ENCODE results near the gene MAPK8IP2.
A peak's percentile ranks its signal among the peaks of the same experiment; 100 is the strongest.

The MAPK8IP2 gene

GRCh38 chr22:50581950-50582492 lies 18.6 kb upstream of the MAPK8IP2 start:
- peak overlapping the region; percentile 87 for H3K4me3 ChIP-seq (ENCODE audit: low read depth, low read length)
- POLR2A ChIA-PET = interaction anchor here (0.9 to 1.5 kb wide), 3 partner anchors 37 to 56 kb away, joined by 3 to 5 read pairs (median 3); no protein-coding TSS in a partner anchor
- CTCF ChIA-PET = interaction anchor here (1.1 to 4.8 kb wide), 4 partner anchors 19 to 114 kb away, joined by 3 to 21 read pairs (median 5); partner anchors contain the start of genes SCO2 and SYCE3
- DNase-seq (ENCODE audit: low read depth, low spot score) = no peak
- no peak for TF ChIP-seq CTCF (IDR thresholded peaks at IDR 0.05; ENCODE audit: insufficient read depth, low read length, missing control alignments)

- peak within 1 kb of the TSS; percentile 87 for H3K4me3 ChIP-seq (ENCODE audit: low read depth, low read length)
- DNase-seq (ENCODE audit: low read depth, low spot score) = peak; percentile 66
- ChIA-PET CTCF (interaction anchor here (1.3 to 4.8 kb wide), 4 partner anchors 20 to 57 kb away, joined by 3 to 21 read pairs (median 6); partner anchors contain the start of genes SCO2 and SYCE3), POLR2A (interaction anchor here (0.9 to 1.5 kb wide), 4 partner anchors 38 to 57 kb away, joined by 3 to 5 read pairs (median 3); partner anchors contain the start of gene SCO2)
- TF ChIP-seq CTCF (IDR thresholded peaks at IDR 0.05; ENCODE audit: insufficient read depth, low read length, missing control alignments) = no peak
These were observed 17.9 kb upstream of the MAPK8IP2 start, which contains the start of gene CHKB for GRCh38 chr22:50582493-50583293. CHKB (minus strand) TSS chr22:50582849; CDS start chr22:50582781, 68 bp downstream.

- no peak for TF ChIP-seq CTCF (IDR thresholded peaks at IDR 0.05; ENCODE audit: insufficient read depth, low read length, missing control alignments)
- CTCF ChIA-PET = interaction anchor here (1.5 to 4.8 kb wide), 3 partner anchors 21 to 58 kb away, joined by 4 to 21 read pairs (median 7); partner anchors contain the start of genes SCO2 and SYCE3
- no peak for DNase-seq (ENCODE audit: low read depth, low spot score)
- POLR2A ChIA-PET = interaction anchor here (1.1 kb wide), 1 partner anchor 58 kb away, joined by 3 read pairs; the partner anchor contains the start of gene SCO2
- H3K4me3 ChIP-seq (ENCODE audit: low read depth, low read length) = peak overlapping the region; percentile 62
These were observed 17.2 kb upstream of the MAPK8IP2 start for GRCh38 chr22:50583294-50583861.

- ChIA-PET CTCF (interaction anchor here (1.5 to 4.8 kb wide), 3 partner anchors 22 to 59 kb away, joined by 4 to 21 read pairs (median 7); partner anchors contain the start of genes SCO2 and SYCE3), POLR2A (interaction anchor here (0.6 to 1.1 kb wide), 2 partner anchors 9 to 59 kb away, joined by 3 read pairs; partner anchors contain the start of gene SCO2)
- H3K4me3 ChIP-seq (ENCODE audit: low read depth, low read length) = no peak overlapping the region
- TF ChIP-seq CTCF (IDR thresholded peaks at IDR 0.05; ENCODE audit: insufficient read depth, low read length, missing control alignments) = no peak
- no peak for DNase-seq (ENCODE audit: low read depth, low spot score)
These were observed 16.2 kb upstream of the MAPK8IP2 start for GRCh38 chr22:50584106-50585096.

GRCh38 chr22:50585238-50585637 lies 15.4 kb upstream of the MAPK8IP2 start:
- ChIA-PET CTCF (interaction anchor here (4.8 kb wide), 1 partner anchor 22 kb away, joined by 21 read pairs; the partner anchor contains the start of gene SYCE3), POLR2A (no interaction called here)
- H3K4me3 ChIP-seq (ENCODE audit: low read depth, low read length) = no peak overlapping the region
- DNase-seq (ENCODE audit: low read depth, low spot score) = no peak
- TF ChIP-seq CTCF (IDR thresholded peaks at IDR 0.05; ENCODE audit: insufficient read depth, low read length, missing control alignments) = no peak

Data from AG04449 (cell line).